Pancreas (tissue), 10 donors: Measurements from ENCODE around the gene RUBCN. TPM values are rescaled to one million over a fixed set of nuclear protein-coding genes. Genes with fewer than 3 reads are reported as not detected.

Experiments
- ATAC-seq, 4 donors: fragments of 200-7000 bp; cut with Tn5 transposase; one replicate each; pipeline versions ENCODE4 v1.8.0 to v1.9.1; 2020; ENCODE audit warnings: mild to moderate bottlenecking in 4 of 4, moderate library complexity in 4 of 4
- DNase-seq, 6 donors: peaks; one replicate each; pipeline ENCODE4 v3.0.0-alpha.2; 2020
- FAIRE-seq: peaks from 2 replicates; lab custom pipeline; 2012; peaks lifted over from hg19 to GRCh38; lab: Jason Lieb, UNC
- H3K27ac ChIP-seq, 4 donors: fragments of 200-600 bp; sonication (generic); 1 replicate in 3 of 4; 2 replicates in 1 of 4; pipeline versions ENCODE4 v1.5.0 to v1.8.0; 2020
- H3K27me3 ChIP-seq, 4 donors: fragments of 200-600 bp; one replicate each; pipeline ENCODE4 v1.8.0; 2021
- H3K36me3 ChIP-seq, 3 donors: fragments of 200-600 bp; sonication (generic) in 1 of 3; one replicate each; pipeline versions ENCODE4 v1.5.0 to v1.8.0; 2020 to 2021
- H3K4me1 ChIP-seq, 3 donors: fragments of 200-600 bp; one replicate each; pipeline ENCODE4 v1.8.0; 2021
- H3K4me3 ChIP-seq, 4 donors: fragments of 200-600 bp; sonication (generic) in 2 of 4; one replicate each; pipeline versions ENCODE4 v1.5.0 to v1.8.0; 2020 to 2021
- H3K9me3 ChIP-seq, 4 donors: fragments of 200-600 bp; one replicate each; pipeline ENCODE4 v1.8.0; 2021
- CTCF ChIP-seq, 4 donors: fragments of 200-600 bp; sonication (generic) in 3 of 4; IDR thresholded peaks; one replicate each; pipeline versions ENCODE4 v1.5.0 to v1.8.0; 2021; ENCODE audit warnings: antibody characterized with exemption in 4 of 4
- WGBS, 2 donors: extraction: QIAGEN DNeasy Blood & Tissue Kit; methylation state at CpG; one replicate each; pipeline ENCODE4 v1.1.7; 2013; 5-methylcytosine and 5-hydroxymethylcytosine counted together
- intact Hi-C, 3 donors: fragments of 100-400 bp; cut with DNase I; formaldehyde crosslinking; loops; one replicate each; pipeline versions ENCODE4 v1.11.1 to v1.14.2; 2022
- polyA plus RNA-seq, 2 donors: library from polyadenylated mRNA; stranded (reverse); fragments of 200-250 nt; gene quantifications; one replicate each; pipeline ENCODE4 v1.2.3, GENCODE V29; 2013
- total RNA-seq, 6 donors: library from RNA; stranded (reverse); fragmentation: NEBNext Ultra II Directional in 4 of 6; extraction: Animal tissue kit (Norgen Biotek cat#: 25700) in 4 of 6; gene quantifications; one replicate each; pipeline versions ENCODE4 v1.2.1 to v1.2.4, GENCODE V29; 2021 to 2023
- donor health status: healthy with polysubstance abuse.
- donor health status: DM: no; HTN: no; CAD: no; lungs with moderate emphysema.
- donor health status: DM: no; HTN: no; CAD: no.
- donor health status: control.
- donor health status: control.
- donor health status: Bipolar disorder and iron deficiency.
- donor health status: DM: yes; HTN: yes; CAD: no.
- donor health status: DM: no; HTN: no; CAD: no.
- donor health status: DM: no; HTN: no; CAD: no.
- donor health status: DM: yes; HTN: yes; CAD: no.

RUBCN gene
- total and polyA plus RNA-seq, 8 donors = 8.6 to 14.1 (median 13.0) TPM

- intact Hi-C loops = no loop called here
- peak overlapping the region in 1 of 4 donors; percentile 88 for H3K4me3 ChIP-seq
Observed at GRCh38 chr3:197752107-197752506, 15.4 kb upstream of the RUBCN start.

DNA sequence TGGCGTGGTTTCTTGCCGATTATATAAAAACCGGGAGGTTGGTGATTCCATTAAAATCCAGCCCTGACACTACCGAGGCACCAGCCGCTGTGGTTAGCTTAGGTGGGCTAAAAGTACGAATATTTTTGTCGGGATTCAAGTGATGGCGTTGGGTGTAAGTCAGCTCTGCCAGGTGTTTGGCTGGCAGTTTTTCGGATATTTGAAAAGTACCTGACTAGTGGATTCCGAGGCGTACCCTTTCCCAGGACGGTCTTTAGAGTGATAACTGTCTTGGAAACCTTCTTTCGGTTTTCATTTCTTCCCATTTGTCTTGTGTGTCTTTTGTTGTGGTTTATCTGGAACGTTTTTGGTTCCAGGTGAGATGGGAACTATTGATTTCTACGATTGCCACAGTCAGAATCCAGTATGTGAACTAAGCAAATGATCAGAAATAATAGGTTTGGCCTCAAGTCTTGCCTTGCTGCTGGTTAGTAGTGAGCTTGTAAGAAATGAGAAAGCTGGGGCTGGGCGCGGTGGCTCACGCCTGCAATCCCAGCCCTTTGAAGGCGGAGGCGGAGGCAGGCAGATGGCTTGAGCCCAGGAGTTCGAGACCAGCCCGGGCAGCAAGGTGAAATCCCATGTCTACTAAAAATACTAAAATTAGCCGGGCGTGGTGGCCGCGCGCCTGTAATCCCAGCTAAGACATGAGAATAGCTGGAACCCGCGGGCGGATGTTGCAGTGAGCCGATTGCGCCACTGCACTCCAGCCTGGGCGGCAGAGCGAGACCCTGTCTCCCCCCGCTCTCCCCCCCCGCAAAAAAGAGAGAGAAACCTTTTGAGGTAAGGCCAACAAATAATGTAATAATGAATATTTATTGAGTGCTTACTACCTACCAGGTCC, 14.4 kb upstream of the RUBCN start:
- ATAC-seq (peak in 3 of 4 donors; percentile 2 to 10 (median 4)), FAIRE-seq (no peak), DNase-seq (peak in 5 of 6 donors; percentile 29 to 65 (median 43))
- TF ChIP-seq CTCF (IDR thresholded peaks at IDR 0.05) = no peak
- Histone ChIP-seq H3K4me3 (peak overlapping the region; percentile 59 to 88 (median 74)), H3K4me1 (peaks cover 0 to 27% (median 12%) of the 10 kb centered on the region in 3 donors), H3K27ac (peak overlapping the region; percentile 73 to 94 (median 86)), H3K36me3 (no peaks in the 10 kb centered on the region), H3K9me3 (no peaks in the 10 kb centered on the region), H3K27me3 (no peaks in the 10 kb centered on the region)
- intact Hi-C loops = no loop called here
- WGBS, 2 donors = 2 to 3% methylated on average over 36 of the region's 36 CpGs

More at GRCh38 chr3:197752107-197752506, 15.4 kb upstream of the RUBCN start:
- Histone ChIP-seq H3K4me1 (peaks cover 0 to 27% (median 12%) of the 10 kb centered on the region in 3 donors), H3K9me3 (no peaks in the 10 kb centered on the region), H3K36me3 (no peaks in the 10 kb centered on the region), H3K27ac (no peak overlapping the region), H3K27me3 (no peaks in the 10 kb centered on the region)
- ATAC-seq (no peak), DNase-seq (no peak), FAIRE-seq (no peak)
- 48 to 56% methylated on average over 5 of the region's 5 CpGs for WGBS, 2 donors
- TF ChIP-seq CTCF (IDR thresholded peaks at IDR 0.05) = no peak

DNA sequence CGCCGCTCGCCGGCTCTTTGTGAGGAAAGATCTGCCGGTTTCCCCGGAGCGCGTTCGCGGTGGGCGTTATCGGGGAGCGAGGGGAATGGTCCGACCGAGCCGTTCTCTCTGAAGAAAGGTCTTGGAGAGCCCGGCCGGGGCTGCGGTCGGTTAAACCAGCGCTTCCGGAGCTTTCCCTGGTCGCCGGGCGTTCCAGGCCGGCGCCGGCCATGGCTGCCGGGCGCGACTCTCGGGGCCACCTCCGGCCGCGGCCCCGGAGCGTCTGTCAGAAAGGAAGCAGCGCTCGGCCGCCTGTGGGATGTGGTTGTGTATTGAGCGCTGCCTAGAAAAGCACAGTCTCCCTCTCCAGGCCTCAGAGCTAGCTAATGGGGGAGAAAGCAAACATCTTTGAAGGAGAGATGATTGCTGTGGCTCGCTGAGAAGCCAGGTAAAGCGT, 13.7 kb upstream of the RUBCN start:
- H3K9me3 ChIP-seq = no peaks in the 10 kb centered on the region
- 0% methylated on average over 29 to 43 of the region's 43 CpGs for WGBS, 2 donors
- H3K4me3 ChIP-seq = peak overlapping the region; percentile 59 to 88 (median 74)
- no peak for TF ChIP-seq CTCF (IDR thresholded peaks at IDR 0.05)
- DNase-seq = peak; percentile 38 to 82 (median 59)
- peak; percentile 55 to 76 (median 64) for ATAC-seq
- no peaks in the 10 kb centered on the region for H3K27me3 ChIP-seq
- intact Hi-C loops = no loop called here
- peaks cover 0 to 27% (median 12%) of the 10 kb centered on the region in 3 donors for H3K4me1 ChIP-seq
- H3K36me3 ChIP-seq = no peaks in the 10 kb centered on the region
- peak overlapping the region; percentile 73 to 94 (median 86) for H3K27ac ChIP-seq
- no peak for FAIRE-seq

GRCh38 chr3:197749601-197750395, 13.1 kb upstream of the RUBCN start, which contains the start of gene FYTTD1:
FYTTD1 (plus strand) TSS chr3:197749883; CDS start chr3:197749972, 89 bp downstream.
- intact Hi-C loops = no loop called here
- Histone ChIP-seq H3K27ac (peak within 1 kb of the TSS; percentile 73 to 94 (median 86)), H3K9me3 (no peaks in the 10 kb centered on the region), H3K27me3 (no peaks in the 10 kb centered on the region), H3K4me3 (peak within 1 kb of the TSS; percentile 59 to 88 (median 74)), H3K36me3 (no peaks in the 10 kb centered on the region), H3K4me1 (peaks cover 0 to 27% (median 12%) of the 10 kb centered on the region in 3 donors)
- 0% methylated on average over 99 to 104 of the region's 104 CpGs for WGBS, 2 donors
- TF ChIP-seq CTCF (IDR thresholded peaks at IDR 0.05) = peak in 3 of 4 donors; percentile 15 to 35 (median 24)
- ATAC-seq (peak; percentile 89 to 93 (median 92)), DNase-seq (peak; percentile 88 to 95 (median 94)), FAIRE-seq (no peak)
